Breast epithelium (tissue), 3 donors: ENCODE measurements around the gene PKNOX1.

Experiments used
- CTCF ChIP-seq, 3 donors: fragments of 450-650 bp; IDR thresholded peaks; one replicate each; pipeline ENCODE4 v1.5.1; 2016 to 2017; ENCODE audit warnings: antibody characterized with exemption in 3 of 3, mild to moderate bottlenecking in 3 of 3, moderate library complexity in 3 of 3
- POLR2A ChIP-seq: fragments of 450-650 bp; IDR thresholded peaks from one replicate; pipeline ENCODE4 v1.6.1; 2016; ENCODE audit warnings: antibody characterized with exemption, mild to moderate bottlenecking, moderate library complexity
- POLR2AphosphoS5 ChIP-seq, 3 donors: sonication (generic); formaldehyde crosslinking; IDR thresholded peaks; one replicate each; pipeline ENCODE4 v1.6.1; 2017; ENCODE audit warnings: antibody characterized with exemption in 3 of 3

GRCh38 chr21:43015906-43016540 lies 41.7 kb downstream of the PKNOX1 start:
- TF ChIP-seq CTCF (IDR thresholded peaks at IDR 0.05) (no peak), POLR2AphosphoS5 (IDR thresholded peaks at IDR 0.05) (no peak), POLR2A (no peak)
